ENCODE measurements around the gene SGK1.
"Not testable (repeated sequence)": the region's sequence is repeated elsewhere in the genome, so short reads cannot be mapped to it uniquely, and the experiment has no call there.

Gene SGK1

DNA sequence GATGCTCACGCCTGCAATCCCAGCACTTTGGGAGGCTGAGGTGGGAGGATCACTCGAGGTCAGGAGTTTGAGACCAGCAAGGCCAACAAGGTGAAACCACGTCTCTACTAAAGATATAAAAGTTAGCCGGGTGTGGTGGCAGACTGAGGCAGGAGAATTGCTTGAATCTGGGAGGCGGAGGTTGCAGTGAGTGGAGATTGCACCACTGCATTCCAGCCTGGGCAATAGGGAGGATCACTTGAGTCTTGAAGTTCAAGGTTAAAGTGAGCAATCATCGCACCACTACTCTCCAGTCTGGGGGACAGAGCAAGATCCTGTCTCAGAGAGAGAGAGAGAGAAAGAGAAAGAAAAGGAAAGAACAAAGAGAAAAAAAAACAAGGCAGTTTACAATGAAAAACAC lies 13.5 kb downstream of the SGK1 start:
- not testable (repeated sequence) for DNase-seq (ENCODE audit: low read depth in 2 of 2)

DNA sequence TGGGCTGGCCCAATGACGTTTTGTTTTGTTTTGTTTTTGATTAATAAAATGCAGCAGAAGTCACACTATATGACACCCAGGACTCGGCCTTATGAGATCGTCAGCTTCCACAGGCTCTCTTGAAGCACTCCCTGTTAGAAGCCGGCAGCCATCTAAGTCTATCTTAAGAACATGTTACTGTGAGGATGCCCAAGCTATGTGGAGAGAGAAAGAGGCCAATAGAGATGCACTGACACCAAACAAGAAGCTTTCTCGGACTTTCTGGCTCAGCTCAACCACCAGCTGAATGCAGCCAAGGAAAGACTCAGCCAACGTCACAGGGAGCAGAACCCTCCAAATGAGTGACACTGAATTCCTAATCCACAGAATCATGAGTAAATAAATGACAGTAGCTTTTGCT lies 14.0 kb downstream of the SGK1 start:
- no peak for DNase-seq (ENCODE audit: low read depth in 2 of 2)

DNA sequence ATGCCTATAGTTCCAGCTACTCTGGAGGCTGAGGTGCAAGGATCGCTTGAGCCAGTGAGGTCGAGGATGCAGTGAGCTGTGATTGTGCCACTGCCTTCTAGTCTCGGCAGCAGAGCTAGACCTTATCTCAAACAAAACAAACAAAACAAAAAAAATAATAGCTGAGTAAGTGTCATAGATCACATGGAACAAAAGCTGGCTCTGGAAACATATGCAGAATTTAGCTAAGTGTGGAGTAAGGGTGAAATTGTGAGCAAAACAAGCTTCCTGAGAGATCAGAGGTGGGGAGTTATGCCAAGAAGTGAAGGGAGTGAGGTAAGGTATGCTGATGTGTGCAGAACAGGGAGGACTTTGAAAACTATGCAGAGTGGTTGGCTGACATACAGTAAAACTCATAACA lies 18.7 kb downstream of the SGK1 start:
- DNase-seq (ENCODE audit: low read depth in 2 of 2): no peak

DNA sequence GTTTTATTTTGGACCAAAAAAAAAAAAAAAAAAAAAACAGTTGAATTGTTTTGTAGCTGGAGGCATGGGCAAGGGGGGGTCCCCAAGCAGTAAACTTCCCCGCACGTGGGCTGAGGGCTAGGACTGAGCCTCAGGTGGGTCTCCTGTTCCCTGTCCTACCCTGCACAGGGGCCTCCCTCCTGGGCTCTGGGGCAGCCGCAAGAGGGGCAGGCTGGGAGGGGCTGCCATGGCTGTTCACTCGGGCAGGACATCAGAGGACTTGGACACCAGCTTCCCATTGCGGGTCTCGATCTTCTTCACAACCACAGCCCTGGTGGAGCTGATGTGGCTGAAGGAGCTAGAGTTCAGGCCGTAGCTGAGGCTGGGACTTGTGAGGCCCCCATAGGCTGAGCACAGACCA lies 21.1 kb downstream of the SGK1 start:
- no peak for DNase-seq (ENCODE audit: low read depth in 2 of 2)

DNA sequence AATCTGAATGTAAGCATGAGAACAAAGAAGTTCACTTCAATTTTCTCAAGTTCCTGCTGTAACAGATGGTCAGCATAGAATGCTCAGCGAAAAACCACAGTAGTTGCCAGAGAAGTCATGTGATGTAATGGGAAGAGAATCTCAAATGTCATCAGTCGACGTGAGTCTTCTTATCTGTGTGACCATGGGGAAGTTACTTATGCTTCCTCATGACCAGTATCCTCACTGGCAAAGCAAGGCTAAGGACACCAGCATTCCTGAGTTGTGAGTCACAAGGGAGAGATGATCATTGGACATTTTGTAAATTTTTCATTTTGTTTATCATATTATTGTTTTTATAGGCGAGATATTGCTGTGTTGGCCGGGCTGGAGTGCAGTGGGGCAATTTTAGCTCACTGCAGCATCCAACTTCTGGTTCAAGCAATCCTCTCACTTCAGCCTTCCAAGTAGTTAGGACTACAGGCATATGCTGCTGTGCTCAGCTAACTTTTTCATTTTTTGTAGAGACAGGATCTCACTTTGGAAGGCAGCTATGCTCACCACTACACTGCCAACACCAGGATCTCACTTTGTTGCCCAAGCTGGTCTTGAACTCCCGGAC lies 21.9 kb downstream of the SGK1 start:
- no peak for DNase-seq (ENCODE audit: low read depth in 2 of 2)

DNA sequence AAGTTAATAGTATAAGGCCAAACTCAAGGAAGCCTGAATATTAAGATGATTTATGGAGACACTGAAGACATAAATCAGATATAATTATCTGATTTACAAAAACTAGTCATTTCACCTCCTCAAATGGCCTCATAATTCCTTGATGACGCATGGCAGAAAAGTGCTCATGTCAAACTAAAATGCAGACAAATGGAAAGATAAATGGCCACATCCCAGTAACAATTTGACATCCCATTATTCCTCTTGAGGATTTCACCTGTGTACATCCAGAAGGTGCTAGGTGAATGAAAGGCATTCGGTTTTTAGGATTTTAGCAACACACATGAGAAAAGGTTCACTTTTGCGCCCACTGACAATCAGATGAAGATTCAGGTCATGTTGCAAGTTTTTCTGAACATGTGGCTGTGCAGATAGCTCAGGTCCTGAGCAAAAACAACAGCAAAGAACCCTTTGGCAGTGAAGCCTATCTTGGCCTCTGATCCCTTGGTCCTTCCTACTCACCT lies 24.2 kb downstream of the SGK1 start:
- DNase-seq (ENCODE audit: low read depth in 2 of 2): no peak

DNA sequence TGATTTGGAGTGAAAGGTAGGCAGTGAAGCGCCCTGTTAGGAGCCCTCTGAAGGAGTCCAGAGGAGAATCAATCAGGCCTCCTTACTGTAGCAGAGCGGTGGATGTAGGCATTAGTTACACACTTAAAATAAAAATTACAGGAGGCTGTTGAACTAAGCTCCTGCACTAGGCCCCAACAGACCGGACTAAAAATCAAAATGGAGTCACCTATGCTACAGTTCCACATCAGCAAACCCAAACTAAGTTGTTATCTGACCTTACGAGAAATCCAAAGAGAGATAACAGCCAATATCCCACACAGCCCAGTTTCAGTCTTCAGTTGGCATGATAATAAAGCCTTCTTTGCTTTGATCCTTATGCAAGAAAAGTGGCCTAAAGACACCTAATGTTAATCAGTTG lies 26.8 kb downstream of the SGK1 start:
- no peak for DNase-seq (ENCODE audit: low read depth in 2 of 2)

DNA sequence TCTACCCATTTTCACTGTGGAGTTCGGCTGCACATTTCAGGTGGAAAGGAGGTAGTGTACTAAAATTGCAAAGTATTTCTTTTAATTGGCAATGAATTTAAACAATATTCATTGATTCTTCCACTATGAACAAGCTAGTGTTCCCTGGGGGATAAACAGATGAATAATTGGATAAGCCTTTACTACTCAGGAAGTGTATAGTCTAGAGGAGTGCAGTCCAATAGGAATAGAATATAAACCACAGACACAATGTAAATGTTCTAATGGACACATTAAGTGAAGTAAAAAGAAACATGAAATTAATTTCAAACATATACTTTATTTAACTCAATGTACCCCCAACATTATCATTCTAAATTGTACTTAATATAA lies 28.7 kb downstream of the SGK1 start:
- no peak for DNase-seq (ENCODE audit: low read depth in 2 of 2)

DNA sequence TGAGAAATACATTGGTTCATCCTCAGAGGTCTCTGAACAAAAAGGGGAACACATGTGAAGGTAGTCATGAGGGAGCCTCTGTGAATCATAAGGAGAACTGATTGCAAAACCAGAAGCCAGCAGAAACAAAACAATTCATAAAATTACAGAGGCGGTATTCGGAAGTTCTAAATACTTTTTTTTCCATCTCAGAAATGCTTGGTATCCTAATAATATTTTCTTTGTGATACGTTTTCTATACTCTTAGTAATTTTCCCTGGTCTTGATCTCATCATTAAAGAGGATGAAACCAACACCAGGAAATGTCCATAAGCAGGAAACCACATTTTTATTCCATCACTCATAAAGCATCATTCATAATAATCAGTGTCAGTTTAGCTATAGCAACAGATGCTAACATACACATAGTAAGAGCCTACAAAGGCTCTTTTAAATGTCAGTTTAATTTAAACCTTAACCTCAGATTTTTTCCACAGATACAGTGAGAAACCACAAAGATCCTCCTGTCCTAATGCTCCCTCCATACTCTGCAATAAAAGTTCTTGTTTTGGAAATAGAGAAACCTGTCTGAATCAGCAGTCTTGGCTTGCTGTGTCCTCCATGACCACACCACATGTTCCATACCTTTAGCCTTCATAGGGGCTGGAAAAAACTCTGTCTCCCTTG lies 29.2 kb downstream of the SGK1 start:
- no peak for DNase-seq (ENCODE audit: low read depth in 2 of 2)

DNA sequence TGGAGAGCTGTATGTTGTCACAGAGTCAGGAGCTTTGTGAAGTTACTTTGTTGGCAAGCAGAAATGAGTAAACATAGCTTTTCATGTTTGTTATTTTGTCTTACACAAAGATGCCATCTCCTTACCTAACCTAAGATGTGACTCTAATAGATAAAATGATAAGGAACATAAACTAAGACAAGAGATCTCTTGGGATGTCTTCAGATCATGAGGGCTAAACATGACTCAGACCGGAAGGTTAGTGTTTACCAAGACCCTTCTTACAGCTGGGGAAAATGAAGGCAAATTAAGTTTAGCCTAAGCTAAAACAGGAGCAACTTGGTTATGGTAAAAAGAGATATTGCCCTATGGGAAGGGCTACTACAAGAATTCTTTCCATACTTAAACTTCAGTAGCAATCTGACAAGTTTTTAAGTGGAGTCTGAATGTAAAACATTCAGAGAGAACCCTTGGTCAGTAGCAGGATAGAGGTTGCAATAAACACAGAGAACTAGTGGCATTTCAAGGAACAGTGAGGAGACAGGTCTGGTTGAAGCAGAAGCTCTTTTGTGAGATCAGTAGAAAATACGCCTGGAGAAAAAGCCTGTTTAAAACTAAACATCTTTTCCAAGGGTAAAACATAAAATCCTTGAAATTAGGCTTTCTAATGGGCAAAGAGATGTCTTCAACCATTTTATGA lies 29.9 kb downstream of the SGK1 start:
- DNase-seq (ENCODE audit: low read depth in 2 of 2): no peak

DNA sequence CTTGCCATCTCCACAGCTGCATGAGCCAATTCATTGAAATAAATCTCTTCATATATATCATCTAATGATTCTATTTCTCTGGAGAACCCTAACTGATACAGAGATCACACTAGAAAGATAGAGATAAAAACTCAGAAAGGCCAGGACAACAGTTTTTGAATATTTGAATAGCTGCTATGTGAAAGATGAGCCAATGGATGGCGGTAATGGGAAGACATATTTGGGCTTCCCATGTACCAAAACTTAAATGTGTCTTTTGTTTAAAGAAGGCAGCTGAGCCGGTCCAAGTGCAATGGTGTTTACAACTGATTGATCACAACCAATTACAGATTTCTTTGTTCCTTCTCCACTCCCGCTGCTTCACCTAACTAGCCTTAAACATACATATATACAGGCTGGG lies 35.1 kb downstream of the SGK1 start:
- no peak for DNase-seq (ENCODE audit: low read depth in 2 of 2)

DNA sequence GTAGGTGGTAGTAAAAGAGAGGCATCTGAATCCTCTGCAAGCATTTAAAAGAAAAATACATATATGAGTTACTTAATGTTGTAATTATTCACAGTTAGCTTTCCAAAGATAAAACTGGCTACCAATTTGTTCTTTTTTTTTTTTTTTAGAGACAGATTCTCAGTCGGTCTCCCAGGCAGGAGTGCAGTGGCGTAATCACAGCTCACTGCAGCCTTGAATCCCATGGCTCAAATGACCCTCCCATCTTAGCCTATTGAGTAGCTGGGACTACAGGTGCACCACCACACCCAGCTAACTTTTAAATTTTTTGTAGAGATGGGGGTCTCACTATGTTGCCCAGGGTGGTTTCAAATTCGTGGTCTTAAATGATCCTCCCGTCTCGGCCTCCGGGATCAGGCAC lies 36.5 kb downstream of the SGK1 start:
- DNase-seq (ENCODE audit: low read depth in 2 of 2): no peak

DNA sequence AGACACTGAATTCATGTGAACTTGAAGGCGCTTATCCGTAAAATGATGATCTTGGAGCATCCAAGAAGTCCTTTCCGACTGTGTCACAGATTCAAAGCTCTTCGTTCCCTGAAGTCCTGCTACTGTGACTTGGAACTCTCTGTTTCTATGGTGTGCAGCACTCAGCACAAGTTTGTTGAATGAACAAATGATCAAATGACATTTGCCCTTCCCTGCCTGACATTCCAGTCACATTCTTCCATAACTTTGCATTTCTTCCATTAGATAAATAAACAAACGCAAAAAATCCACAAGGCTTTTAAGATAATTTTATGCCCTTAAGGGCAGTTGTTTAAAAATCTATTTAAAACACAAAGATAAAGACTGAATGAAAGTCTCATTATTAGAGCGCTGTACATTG lies 39.9 kb downstream of the SGK1 start:
- no peak for DNase-seq (ENCODE audit: low read depth in 2 of 2)

DNA sequence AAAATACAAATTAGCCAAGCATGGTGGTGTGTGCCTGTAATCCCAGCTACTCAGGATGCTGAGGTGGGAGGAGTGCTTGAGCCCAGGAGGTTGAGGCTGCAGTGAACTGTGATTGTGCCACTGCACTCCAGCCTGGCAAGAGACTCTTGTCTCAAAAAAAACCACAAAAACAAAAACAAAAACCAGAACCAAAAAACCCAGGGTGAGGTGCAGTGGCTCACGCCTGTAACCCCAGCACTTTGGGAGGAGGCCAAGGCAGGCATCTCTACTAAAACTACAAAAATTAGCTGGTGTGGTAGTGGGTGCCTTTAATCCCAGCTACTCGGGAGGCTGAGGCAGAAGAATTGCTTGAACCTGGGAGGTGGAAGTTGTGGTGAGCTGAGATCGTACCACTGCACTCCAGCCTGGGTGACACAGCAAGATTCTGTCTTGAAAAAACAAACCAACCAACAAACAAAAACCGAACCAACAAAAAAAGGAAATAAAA lies 41.0 kb downstream of the SGK1 start:
- not testable (repeated sequence) for DNase-seq (ENCODE audit: low read depth in 2 of 2)

DNA sequence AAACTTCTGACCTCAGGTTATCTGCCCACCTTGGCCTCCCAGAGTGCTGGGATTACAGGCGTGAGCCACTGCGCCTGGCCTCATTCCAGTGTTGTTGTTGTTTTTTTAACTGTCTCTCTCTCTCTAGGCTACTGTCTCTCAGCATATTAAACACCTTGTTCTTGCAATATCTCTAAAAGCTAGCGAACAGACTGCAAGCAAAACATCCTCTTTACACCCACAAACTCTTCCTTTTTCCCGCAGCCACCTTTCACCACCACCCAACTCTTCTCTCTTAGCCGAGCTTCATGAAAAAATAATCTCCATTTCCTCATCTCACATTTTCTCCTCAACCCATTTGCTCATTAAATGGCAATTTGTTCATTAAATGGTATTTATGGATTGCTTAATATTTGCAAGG lies 45.5 kb downstream of the SGK1 start:
- DNase-seq (ENCODE audit: low read depth in 2 of 2): no peak

DNA sequence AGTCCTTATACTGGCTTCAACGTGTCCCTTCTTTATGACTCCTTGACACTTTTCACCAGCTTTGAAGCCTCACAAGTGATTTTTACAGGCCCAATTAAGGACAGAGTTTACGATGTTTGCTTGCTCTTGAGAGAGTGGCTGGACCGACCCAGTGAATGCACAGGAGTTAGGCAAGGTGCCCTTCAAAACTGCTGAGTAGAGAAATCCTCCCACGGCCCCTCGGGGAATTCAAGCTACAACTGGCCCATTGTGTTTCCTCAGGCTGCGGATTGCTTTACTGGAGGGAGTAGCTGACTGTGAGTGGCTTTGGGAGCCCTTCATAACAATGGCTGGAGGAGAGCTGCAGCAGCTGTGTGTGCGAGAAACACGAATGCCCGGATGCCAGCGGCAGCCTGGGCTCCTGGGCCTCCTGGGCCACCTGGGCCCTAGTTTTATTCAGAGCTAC lies 50.0 kb downstream of the SGK1 start:
- DNase-seq (ENCODE audit: low read depth in 2 of 2): no peak

DNA sequence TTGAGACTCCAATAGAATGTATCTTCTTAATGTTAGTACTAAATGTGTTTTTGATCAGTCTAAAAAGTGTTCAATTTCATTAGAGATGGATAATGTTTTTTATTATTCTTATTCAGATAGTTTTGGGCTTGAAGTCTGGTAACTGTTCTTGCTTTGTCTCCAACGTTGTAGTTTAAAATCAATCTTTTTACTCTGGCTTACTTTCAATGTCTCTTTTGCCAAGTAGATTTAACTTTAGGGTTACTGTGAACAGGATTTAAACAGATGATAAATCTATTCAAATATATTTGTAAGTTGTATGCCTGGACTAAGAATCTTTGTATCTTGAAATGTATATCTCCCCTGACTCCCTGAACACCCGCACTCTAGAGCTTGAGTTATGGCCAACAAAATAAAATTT lies 51.1 kb downstream of the SGK1 start:
- DNase-seq (ENCODE audit: low read depth in 2 of 2): no peak

DNA sequence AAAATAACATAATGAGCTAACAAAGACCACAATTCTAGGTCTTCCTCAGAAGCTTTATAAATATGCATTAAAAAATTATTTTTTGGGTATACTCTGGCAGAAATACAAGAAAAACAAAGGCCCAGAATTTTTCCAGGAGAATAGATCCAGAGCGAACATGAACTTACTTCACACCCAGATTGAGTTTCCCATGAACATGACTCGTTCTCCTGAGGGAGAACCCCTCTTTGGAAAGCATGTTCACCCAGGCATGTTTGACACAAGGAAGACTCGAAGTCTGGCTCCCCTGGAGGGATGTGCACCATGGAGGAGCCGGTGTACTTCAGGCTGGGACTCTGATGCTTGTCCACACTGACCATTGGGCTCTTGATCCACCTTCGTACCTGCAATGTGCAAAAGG lies 56.1 kb downstream of the SGK1 start:
- DNase-seq (ENCODE audit: low read depth in 2 of 2): no peak

DNA sequence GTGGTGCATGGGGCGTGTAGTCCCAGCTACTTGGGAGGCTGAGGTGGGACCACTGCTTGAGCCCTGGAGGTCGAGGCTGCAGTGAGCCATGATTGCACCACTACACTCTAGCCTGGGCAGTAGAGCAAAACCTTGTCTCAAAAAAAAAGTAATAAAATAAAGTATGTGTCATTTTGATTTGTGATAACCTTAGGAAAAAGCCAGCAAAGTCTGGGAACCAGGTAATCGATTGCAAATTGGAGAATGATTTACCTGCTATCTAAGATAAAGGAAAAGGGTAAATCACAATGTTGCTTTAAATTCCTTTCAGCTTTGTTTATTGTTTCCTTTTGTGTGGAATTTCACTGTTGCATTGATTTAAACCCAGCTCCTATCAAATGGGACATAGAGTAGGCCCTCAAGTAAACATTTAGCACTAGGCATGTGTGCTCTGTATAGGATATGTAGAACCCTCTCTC lies 59.0 kb downstream of the SGK1 start:
- no peak for DNase-seq (ENCODE audit: low read depth in 2 of 2)

DNA sequence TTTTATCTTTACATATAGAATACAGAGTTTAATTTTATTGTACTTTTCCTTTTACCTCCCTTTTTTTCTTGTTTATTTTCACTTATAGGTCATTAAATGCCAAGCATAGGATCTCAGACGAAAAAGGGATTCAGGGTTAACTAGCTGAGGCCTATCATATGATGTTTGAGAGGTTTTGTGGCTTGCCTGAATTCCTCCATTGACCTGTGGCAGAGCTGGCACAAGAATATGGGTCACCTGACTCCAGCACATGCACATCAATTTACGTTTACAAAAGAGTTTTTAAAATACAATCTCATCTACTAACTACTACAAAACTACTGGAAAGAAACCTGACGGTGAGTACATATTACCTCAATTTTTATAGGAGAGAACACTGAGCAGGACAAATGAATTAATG lies 60.4 kb downstream of the SGK1 start:
- no peak for DNase-seq (ENCODE audit: low read depth in 2 of 2)

DNA sequence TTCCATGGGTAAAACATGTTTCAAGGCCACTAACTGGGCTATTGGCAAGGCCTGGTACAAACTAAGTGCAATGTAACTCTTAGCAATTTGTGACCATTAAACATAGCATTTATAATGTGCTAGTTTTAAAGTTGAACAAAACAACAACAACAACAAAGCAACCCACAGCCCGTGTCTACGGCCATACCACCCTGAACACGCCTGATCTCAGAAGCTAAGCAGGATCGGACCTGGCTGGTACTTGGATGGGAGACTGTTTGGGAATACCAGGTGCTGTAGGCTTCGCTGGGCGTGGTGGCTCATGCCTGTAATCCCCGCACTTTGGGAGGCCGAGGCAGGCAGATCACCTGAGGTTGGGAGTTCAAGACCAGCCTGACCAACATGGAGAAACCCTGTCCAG lies 61.0 kb downstream of the SGK1 start:
- no peak for DNase-seq (ENCODE audit: low read depth in 2 of 2)

DNA sequence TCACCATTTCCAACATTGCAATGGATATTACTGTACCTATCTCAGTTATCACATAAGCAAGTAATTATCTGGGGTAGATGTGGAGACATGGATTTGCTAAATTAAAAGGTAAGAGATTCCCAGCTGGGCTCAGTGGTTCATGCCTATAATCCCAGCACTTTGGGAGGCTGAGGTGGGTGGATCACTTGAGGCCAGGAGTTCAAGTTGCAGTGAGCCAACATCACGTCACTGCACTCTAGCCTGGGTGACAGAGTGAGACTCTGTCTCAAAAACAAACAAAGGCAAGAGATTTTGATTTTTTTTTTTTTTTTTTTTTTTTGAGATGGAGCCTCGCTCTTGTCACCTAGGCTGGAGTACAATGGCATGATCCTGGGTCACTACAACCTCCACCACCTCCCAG lies 62.6 kb downstream of the SGK1 start:
- DNase-seq (ENCODE audit: low read depth in 2 of 2): not testable (repeated sequence)

DNA sequence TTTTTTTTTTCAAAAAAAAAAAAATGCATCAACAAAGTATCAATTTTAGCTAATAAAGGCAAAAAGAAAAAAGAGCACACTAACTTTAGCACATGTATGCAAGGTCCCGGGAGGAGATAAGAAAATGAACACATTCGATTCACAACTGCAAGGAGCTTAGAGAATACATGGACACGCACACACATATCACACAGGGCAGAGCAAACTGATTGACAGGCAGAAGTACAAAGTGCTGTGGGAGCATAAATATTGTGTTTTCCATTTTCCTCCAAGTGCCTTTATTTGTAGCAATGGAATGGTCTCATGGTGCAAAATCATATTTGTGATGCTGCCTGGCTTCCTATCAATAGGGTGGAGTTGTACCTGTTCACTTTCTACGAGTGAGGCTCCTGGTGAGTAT lies 63.8 kb downstream of the SGK1 start:
- no peak for DNase-seq (ENCODE audit: low read depth in 2 of 2)
